Body of pancreas (tissue), 4 donors: ENCODE data around the gene MAN2B1. TPM values are rescaled to one million over a fixed set of nuclear protein-coding genes. Genes with fewer than 3 reads are reported as not detected.
"Not testable (repeated sequence)": the region's sequence is repeated elsewhere in the genome, so short reads cannot be mapped to it uniquely, and the experiment has no call there.

Experiments used
- ATAC-seq: fragments of 150-250 bp; one replicate; pipeline ENCODE4 v1.9.1; 2016
- DNase-seq, 4 donors: peaks; one replicate each; pipeline ENCODE4 v3.0.0-alpha.2; 2019
- H3K27ac ChIP-seq, 4 donors: fragments of 200-600 bp; sonication (generic); 1 replicate in 3 of 4; 2 replicates in 1 of 4; pipeline versions ENCODE4 v1.5.1 to v1.6.1; 2016 to 2019; ENCODE audit warnings: mild to moderate bottlenecking in 1 of 4, mixed read lengths in 1 of 4, moderate library complexity in 1 of 4
- H3K27me3 ChIP-seq, 2 donors: fragments of 200-600 bp; sonication (generic); one replicate each; pipeline ENCODE4 v1.6.0; 2016; ENCODE audit warnings: mild to moderate bottlenecking in 1 of 2
- H3K36me3 ChIP-seq, 2 donors: fragments of 200-600 bp; sonication (generic); replicated peaks in 1 of 2; 2 replicates each; pipeline ENCODE4 v1.5.1; 2016; ENCODE audit warnings: low read depth in 2 of 2; ENCODE audit not compliant: insufficient read depth in 1 of 2
- H3K4me1 ChIP-seq: fragments of 200-600 bp; sonication (generic); one replicate; pipeline ENCODE4 v1.6.0; 2016
- H3K4me3 ChIP-seq, 2 donors: fragments of 200-600 bp; sonication (generic); 1 replicate in 1 of 2; 2 replicates in 1 of 2; pipeline ENCODE4 v1.5.1; 2016 to 2019
- H3K9me3 ChIP-seq, 3 donors: fragments of 200-600 bp; sonication (generic); 1 replicate in 2 of 3; 2 replicates in 1 of 3; pipeline ENCODE4 v1.5.1; 2016
- CTCF ChIP-seq, 7 experiments: fragments of 450-650 bp in 4 of 7; fragments of 200-600 bp in 3 of 7; sonication (generic) in 3 of 7; IDR thresholded peaks; one replicate each; pipeline ENCODE4 v1.5.1; 2016 to 2019; ENCODE audit warnings: antibody characterized with exemption in 7 of 7
- POLR2A ChIP-seq, 3 donors: fragments of 450-650 bp; IDR thresholded peaks; one replicate each; pipeline ENCODE4 v1.6.1; 2016; ENCODE audit warnings: antibody characterized with exemption in 3 of 3, mild to moderate bottlenecking in 2 of 3
- WGBS, 2 donors: methylation state at CpG; one replicate each; pipeline ENCODE4 v1.1.5; 2017; 5-methylcytosine and 5-hydroxymethylcytosine counted together
- intact Hi-C: fragments of 100-400 bp; cut with DNase I; formaldehyde crosslinking; loops from one replicate; pipeline ENCODE4 v1.15.1; 2023
- total RNA-seq, 2 donors: library from RNA; depleted of rRNA; stranded (reverse); fragments of >200 nt; gene quantifications; one replicate each; pipeline ENCODE4 v1.1.0, GENCODE V29; 2016

Gene MAN2B1
- total RNA-seq, 2 donors from 2014 or later: 30.0 to 48.0 TPM

GRCh38 chr19:12623361-12624031, 43.0 kb downstream of the MAN2B1 start:
- 80 to 86% methylated on average over 4 of the region's 4 CpGs for WGBS, 2 donors
- ATAC-seq: no peak
- no peak for TF ChIP-seq CTCF (IDR thresholded peaks at IDR 0.05)
- H3K36me3 ChIP-seq: peaks cover 28 to 35% of the 10 kb centered on the region in 2 donors
- peaks cover 4% of the 10 kb centered on the region for H3K4me1 ChIP-seq
- DNase-seq: no peak
- no peaks in the 10 kb centered on the region for H3K27me3 ChIP-seq
- H3K9me3 ChIP-seq: peaks cover 0 to 8% (median 0%) of the 10 kb centered on the region in 3 donors
- no peak overlapping the region for H3K4me3 ChIP-seq
- intact Hi-C loops: no loop called here
- H3K27ac ChIP-seq: no peak overlapping the region

GRCh38 chr19:12621253-12622024, 45.1 kb downstream of the MAN2B1 start:
- intact Hi-C loops, H3K9me3 ChIP-seq, H3K27me3 ChIP-seq, H3K4me1 ChIP-seq, H3K27ac ChIP-seq, H3K4me3 ChIP-seq, ATAC-seq, DNase-seq: not testable (repeated sequence)
- 70 to 84% methylated on average over 13 to 15 of the region's 26 CpGs for WGBS, 2 donors
- H3K36me3 ChIP-seq: peaks cover 8 to 18% of the 10 kb centered on the region in 2 donors

DNA sequence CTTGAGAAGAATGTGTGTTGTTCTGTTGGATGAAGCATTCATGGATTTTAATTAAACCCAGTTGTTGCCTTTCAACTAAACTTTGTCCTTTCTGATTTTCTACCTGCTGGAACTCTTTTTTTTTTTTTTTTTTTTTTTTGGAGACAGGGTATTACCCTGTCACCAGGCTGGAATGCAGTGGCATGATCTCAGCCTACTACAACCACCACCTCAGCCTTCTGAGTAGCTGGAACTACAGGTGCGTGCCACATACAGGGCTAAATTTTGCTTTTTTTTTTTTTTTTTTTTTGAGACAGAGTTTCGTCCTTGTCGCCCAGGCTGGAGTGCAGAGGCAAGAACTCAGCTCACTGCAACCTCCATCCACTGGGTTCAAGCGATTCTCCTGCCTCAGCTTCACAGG, 48.9 kb downstream of the MAN2B1 start:
- intact Hi-C loops: no loop called here
- TF ChIP-seq CTCF (IDR thresholded peaks at IDR 0.05): no peak
- no peak for TF ChIP-seq POLR2A (IDR thresholded peaks at IDR 0.05)
- Histone ChIP-seq H3K27me3 (no peaks in the 10 kb centered on the region), H3K36me3 (no peaks in the 10 kb centered on the region), H3K4me1 (peaks cover 29% of the 10 kb centered on the region), H3K4me3 (no peak overlapping the region), H3K27ac (no peak overlapping the region), H3K9me3 (no peaks in the 10 kb centered on the region)
- 68 to 91% methylated on average over 3 to 4 of the region's 4 CpGs for WGBS, 2 donors
- ATAC-seq: no peak
- no peak for DNase-seq

GRCh38 chr19:12611361-12611699, 55.2 kb downstream of the MAN2B1 start:
- peaks cover 40% of the 10 kb centered on the region for H3K4me1 ChIP-seq
- H3K9me3 ChIP-seq: no peaks in the 10 kb centered on the region
- H3K27me3 ChIP-seq: no peaks in the 10 kb centered on the region
- TF ChIP-seq POLR2A (IDR thresholded peaks at IDR 0.05): no peak
- TF ChIP-seq CTCF (IDR thresholded peaks at IDR 0.05): no peak
- 0 to 1% methylated on average over 10 of the region's 10 CpGs for WGBS, 2 donors
- H3K36me3 ChIP-seq: no peaks in the 10 kb centered on the region
- peak overlapping the region; percentile 91 to 100 (median 98) for H3K27ac ChIP-seq
- DNase-seq: peak; percentile 74 to 79 (median 76)
- ATAC-seq: peak; percentile 76
- peak overlapping the region; percentile 40 to 81 for H3K4me3 ChIP-seq
- intact Hi-C loops: no loop called here

GRCh38 chr19:12610540-12611360, 55.8 kb downstream of the MAN2B1 start, which contains the start of the genes ZNF490 and ZNF791:
Gene ZNF490, minus strand, starts transcription at chr19:12610813. Its CDS starts 133 bp downstream, at chr19:12610680.
Gene ZNF791, plus strand, starts transcription at chr19:12610920. Its CDS starts 160 bp downstream, at chr19:12611080.
- DNase-seq (peak; percentile 98 to 99 (median 98)), ATAC-seq (peak; percentile 99)
- Histone ChIP-seq H3K27ac (peak within 1 kb of the TSS; percentile 91 to 100 (median 98)), H3K36me3 (no peaks in the 10 kb centered on the region), H3K9me3 (no peaks in the 10 kb centered on the region), H3K4me1 (peaks cover 37% of the 10 kb centered on the region), H3K27me3 (no peaks in the 10 kb centered on the region), H3K4me3 (peak within 1 kb of the TSS; percentile 40 to 81)
- intact Hi-C loops: no loop called here
- TF ChIP-seq CTCF (IDR thresholded peaks at IDR 0.05) (peak in 3 of 7 experiments; percentile 10 to 22 (median 18)), POLR2A (IDR thresholded peaks at IDR 0.05) (peak; percentile 79 to 93 (median 90))
- 0% methylated on average over 9 to 61 of the region's 61 CpGs for WGBS, 2 donors
